ENCODE measurements around the gene MRPS5.

MRPS5 gene

GRCh38 chr2:95058989-95059641 lies 62.5 kb downstream of the MRPS5 start:
- H3K27ac ChIP-seq, result no peak overlapping the region

GRCh38 chr2:95058466-95058988 lies 63.1 kb downstream of the MRPS5 start:
- no peak overlapping the region for H3K27ac ChIP-seq
- no peak for TF ChIP-seq CTCF (conservative IDR thresholded peaks at IDR 0.05)

More at GRCh38 chr2:95058989-95059641, 62.5 kb downstream of the MRPS5 start:
- no peak for TF ChIP-seq CTCF (conservative IDR thresholded peaks at IDR 0.05)

GRCh38 chr2:95057535-95058370 lies 63.9 kb downstream of the MRPS5 start:
- H3K27ac ChIP-seq, result no peak overlapping the region
- no peak for TF ChIP-seq CTCF (conservative IDR thresholded peaks at IDR 0.05)

GRCh38 chr2:95056461-95057459 lies 64.8 kb downstream of the MRPS5 start:
- no peak for TF ChIP-seq CTCF (conservative IDR thresholded peaks at IDR 0.05)
- H3K27ac ChIP-seq, result no peak overlapping the region

GRCh38 chr2:95056044-95056443 lies 65.6 kb downstream of the MRPS5 start:
- H3K27ac ChIP-seq, result no peak overlapping the region
- TF ChIP-seq CTCF (conservative IDR thresholded peaks at IDR 0.05), result no peak

- no peak for TF ChIP-seq CTCF (conservative IDR thresholded peaks at IDR 0.05)
- no peak overlapping the region for H3K27ac ChIP-seq
These were observed 66.3 kb downstream of the MRPS5 start for GRCh38 chr2:95055262-95055661.

Measured in VCaP (cell line).